HG02798 (cell line): Measurements from ENCODE around the gene DOCK1.

Experiments
- ATAC-seq: cut with Tn5 transposase; IDR thresholded peaks from one replicate; pipeline ENCODE4 v1.9.1; 2021; ENCODE audit warnings: mild to moderate bottlenecking; ENCODE audit not compliant: unreplicated experiment, poor library complexity

DOCK1 gene

DNA sequence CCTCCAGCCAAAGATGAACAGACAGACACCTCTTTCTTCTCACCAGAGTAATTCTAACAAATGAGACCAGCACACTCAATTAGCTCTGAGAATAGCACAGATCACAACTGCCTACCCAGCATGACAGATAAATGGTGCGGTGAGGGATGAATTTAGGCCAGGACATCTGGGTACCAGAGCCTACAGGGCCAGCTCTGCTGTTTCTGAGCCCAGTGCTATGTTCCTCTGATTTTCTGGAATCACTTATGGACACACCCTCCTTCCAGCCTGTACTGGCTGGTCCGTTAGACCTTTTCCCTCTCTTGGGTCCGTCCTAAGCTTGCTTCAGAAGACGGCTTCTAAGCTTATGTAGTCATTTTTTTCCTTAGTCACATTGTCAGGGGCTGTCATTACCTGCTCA lies 217.6 kb downstream of the DOCK1 start:
- no peak for ATAC-seq

- no peak for ATAC-seq
Observed at GRCh38 chr10:127123626-127124025, 218.4 kb downstream of the DOCK1 start.

DNA sequence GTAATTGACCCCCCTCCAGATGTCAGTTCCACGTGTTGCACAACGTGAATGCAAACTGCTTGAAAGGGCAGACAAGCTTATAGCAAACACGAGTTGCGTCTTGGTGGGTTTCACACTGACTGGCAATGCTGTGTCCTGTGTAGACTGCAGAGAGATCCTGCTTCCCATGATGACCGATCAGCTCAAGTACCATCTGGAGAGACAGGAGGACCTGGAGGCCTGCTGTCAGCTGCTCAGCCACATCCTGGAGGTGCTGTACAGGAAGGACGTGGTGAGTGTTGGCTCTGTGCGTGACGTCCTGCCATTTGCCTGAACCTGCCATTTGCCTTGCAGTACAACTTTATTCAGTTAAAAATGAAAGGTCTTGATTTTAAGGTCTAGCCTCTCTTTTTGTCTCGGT lies 220.1 kb downstream of the DOCK1 start:
- ATAC-seq: no peak

- no peak for ATAC-seq
Observed at GRCh38 chr10:127127822-127128221, 222.6 kb downstream of the DOCK1 start.

GRCh38 chr10:127129104-127129503 lies 223.9 kb downstream of the DOCK1 start:
- no peak for ATAC-seq

GRCh38 chr10:127132451-127132850 lies 227.2 kb downstream of the DOCK1 start:
- no peak for ATAC-seq

GRCh38 chr10:127133225-127133624 lies 228.0 kb downstream of the DOCK1 start:
- ATAC-seq: no peak

DNA sequence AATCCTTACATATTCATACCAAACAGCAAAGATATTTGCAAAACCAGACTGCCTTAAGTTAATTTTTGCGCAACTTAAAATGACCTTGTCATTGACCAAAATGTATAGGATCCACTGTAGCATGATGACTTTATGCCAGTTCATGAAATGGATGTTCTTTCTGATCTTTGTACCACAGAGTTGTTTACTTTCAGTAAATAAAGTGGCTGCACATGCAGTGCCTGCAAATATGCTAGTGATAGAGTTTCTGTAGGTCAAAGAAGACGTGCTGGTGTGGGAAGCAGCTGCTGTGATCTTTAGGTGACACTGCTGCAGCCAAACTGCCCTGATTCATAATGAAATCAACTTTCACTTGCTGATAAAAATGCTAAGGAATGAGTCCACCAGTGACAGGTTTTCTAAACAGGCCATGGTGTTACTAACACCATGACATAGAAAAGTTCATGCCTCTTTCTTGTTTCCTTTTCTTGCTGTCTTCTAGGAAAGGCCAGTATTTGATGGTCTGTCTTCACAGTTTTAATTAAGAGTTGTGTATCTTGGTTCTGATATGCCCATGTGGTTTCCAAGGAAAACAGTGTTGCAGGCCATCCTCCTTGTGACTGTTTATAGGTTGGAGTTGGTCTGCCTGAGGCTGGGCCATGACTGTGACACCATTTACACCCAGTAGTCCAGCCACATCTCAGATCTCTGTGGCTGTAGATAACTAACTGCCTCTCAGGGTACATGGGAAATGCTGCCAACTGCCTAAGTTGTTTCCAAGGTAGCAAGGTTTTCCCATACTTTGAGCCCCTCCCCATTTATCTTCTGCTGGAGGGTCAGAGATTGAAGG lies 228.7 kb downstream of the DOCK1 start:
- ATAC-seq: no peak

DNA sequence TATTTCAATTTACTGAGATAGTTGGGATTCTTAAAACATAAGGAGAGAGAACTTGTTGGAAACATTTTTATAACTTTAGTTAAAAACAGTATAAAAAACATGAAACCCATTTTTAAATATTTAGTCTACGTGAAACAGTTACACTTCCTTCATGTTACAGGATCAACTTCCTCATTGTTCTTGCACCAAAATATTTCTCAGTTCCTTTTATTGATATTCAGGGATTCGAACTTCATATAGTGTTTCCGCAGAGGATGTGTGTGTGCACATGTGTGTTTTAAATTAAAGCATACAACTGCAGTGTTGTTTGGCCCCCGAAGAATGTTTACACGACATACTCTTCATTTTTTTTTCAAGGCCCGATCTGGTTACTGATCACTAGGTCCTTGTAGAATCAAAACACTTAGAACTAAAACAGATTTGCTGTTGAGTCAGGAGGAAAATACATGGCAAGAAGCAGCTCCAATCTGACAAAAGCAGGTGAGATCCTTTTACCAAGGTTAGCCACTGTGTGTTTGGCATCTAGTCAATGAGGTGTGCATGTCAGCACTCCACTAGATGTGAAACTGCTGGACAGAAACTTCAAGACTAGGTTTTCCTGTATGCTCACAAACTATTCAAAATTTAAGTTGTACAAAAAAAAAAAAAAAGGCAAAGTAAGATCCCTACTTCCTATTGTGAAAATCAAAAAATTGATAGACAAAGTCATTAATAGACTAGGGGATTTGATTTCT lies 230.8 kb downstream of the DOCK1 start:
- ATAC-seq: no peak

- ATAC-seq: no peak
Observed at GRCh38 chr10:127137391-127137790, 232.2 kb downstream of the DOCK1 start.

DNA sequence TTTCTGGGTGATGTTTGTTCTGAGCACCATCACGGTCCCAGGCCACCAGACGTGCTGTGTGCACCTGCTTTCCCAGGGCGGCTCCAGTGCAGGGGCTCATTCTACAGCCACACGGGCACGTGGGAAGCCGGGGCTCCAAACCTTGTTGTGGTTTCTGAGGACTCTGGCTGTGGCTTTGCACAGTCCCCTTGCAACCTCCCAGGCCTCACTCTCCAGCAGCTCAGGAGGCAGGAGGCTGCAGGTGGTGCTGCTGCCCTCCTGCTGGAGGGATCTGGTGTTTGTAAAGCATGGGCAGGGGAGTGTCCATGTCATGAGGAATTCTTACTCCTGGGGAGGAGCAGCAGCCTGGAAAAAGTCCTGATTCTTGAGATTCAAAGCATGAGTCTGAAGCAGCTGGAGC lies 236.9 kb downstream of the DOCK1 start:
- no peak for ATAC-seq

DNA sequence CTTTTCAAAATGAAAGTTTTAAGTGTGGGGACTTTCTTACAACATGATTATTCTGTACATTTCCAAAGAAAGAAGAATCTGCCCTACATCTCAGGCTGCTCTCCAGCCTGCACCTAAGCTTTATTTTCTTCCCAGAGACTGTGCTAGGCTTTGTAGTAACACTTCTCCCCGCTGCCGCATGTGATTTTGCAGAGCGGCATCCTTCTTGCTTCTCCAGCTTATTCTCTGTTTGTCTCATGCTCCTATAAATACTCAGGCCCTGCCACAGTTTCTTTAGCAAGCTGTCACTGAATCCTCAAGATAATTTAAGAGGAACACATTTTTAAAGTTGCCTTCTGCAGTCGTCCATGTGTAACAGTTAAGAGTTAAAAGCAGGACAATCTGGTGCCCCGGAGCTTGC lies 237.6 kb downstream of the DOCK1 start:
- no peak for ATAC-seq

- no peak for ATAC-seq
Observed at GRCh38 chr10:127145173-127145572, 239.9 kb downstream of the DOCK1 start.

DNA sequence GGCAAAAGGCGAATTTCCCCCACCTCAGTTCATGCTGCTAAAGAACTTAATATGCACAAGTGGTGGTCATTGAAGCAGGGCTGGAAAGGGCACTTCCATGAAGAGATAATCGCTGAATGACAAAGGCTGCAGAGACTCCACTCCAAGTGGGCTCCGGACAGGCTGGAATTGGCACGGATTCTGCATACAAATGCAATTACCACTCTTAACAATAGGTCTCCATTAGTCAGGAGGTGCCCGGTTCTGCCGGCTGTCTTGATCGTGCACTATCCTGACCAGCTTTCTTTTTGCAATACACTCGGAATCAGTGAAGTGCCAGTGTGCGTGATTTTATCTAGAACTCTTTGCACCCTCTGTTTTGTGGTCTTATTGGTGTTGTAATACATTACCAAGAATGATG lies 241.4 kb downstream of the DOCK1 start:
- no peak for ATAC-seq

DNA sequence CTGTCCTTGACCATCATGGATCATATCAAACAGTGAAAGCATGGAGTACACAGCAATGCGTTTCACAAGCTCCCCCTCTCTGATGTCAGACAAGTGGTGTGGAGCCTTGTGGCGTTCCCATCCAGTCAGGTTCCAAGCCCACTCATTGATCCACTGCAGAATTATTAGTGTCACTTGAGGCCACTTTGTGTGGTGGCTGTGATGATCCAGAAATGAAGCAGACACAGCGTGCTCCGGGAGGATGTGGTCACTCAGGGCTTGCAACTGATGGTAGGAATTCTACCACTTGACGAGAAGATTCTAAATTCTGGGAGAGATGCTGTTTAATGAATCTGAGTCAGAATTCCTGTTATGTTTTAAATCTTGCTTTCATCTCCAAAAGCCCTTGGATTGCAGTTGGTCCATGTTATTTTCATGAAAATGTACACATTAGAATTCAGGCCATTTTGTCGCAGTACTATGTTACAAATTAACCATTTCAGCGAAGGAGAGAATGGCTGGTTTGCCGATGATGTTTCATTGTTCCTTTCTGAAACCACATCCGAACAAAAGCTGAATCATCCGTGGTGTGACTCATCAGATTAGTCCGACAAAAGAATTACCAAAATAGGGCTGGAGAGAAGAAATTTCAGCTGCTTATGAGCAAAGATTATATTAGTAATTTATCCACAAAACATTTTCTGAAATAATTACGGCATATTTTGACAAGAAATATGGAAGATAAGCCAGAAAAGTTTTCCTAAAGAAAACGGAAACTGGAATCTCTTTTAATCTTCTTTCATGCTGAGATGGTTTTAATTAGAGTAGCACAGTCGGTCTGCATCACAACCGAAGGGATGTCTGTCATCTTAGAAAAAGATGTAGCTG lies 243.1 kb downstream of the DOCK1 start:
- ATAC-seq: no peak

DNA sequence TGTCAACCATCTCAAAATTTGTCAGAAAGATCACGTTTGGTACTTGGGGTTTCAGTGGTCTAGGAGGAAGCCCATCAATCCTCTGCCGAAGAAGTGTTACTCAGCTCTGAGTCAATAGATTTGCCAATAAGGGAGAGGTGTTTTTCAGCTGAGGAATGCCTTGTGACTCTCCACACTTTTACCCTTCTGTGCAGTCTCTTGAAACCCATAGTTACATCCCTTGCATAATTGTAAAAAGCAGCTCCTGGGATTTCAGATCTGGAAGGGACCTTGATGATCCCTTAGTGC lies 243.6 kb downstream of the DOCK1 start:
- no peak for ATAC-seq

DNA sequence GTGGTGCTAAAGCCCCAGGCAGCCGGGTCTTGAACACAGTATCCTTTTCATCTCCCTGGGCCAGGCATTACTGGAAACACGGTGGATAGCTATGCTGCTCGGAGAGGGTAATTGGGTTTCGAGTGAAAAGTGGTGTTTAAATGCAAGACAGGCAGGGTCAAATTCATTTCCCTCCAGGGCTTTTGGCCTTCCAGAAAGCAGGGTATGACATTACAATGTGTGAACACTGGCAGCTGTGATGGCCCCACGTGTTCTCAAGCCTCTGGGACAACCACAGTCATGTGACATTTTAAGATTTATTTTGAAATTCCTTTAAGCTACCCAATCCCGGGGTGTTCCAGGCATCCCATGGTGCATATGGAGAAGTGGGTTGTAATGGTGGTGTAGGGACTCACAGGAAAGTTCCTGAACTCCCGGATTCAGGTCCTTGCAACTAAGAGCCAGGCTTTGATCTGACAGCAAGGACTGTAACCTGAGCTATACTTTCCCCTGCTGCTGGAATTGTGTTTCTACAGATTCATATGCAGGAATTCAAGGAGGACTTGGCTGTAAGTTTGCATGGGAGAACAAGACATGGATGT lies 244.4 kb downstream of the DOCK1 start:
- ATAC-seq: no peak

- ATAC-seq: no peak
Observed at GRCh38 chr10:127150136-127150535, 244.9 kb downstream of the DOCK1 start.

GRCh38 chr10:127151541-127151940 lies 246.3 kb downstream of the DOCK1 start:
- ATAC-seq: no peak

GRCh38 chr10:127151981-127152699 lies 246.9 kb downstream of the DOCK1 start:
- ATAC-seq: no peak
